Skeletal muscle cell (primary cell): Measurements from ENCODE around the gene KRT81.
"Not testable (repeated sequence)": the region's sequence is repeated elsewhere in the genome, so short reads cannot be mapped to it uniquely, and the experiment has no call there.

Experiments
- DNase-seq: peaks from one replicate; pipeline ENCODE4 v3.0.0-alpha.2; 2010; ENCODE audit warnings: low read depth
- H3K4me3 ChIP-seq: 2 replicates; pipeline ENCODE4 v1.5.1; 2011; ENCODE audit warnings: low read depth, mild to moderate bottlenecking, control low read depth, low read length, moderate library complexity

Gene KRT81

GRCh38 chr12:52246720-52247621 is 44.4 kb downstream of the KRT81 start:
- DNase-seq: no peak
- no peak overlapping the region for H3K4me3 ChIP-seq

GRCh38 chr12:52245962-52246569 is 45.3 kb downstream of the KRT81 start:
- H3K4me3 ChIP-seq: no peak overlapping the region
- no peak for DNase-seq

GRCh38 chr12:52245259-52245961 is 45.9 kb downstream of the KRT81 start:
- no peak for DNase-seq
- no peak overlapping the region for H3K4me3 ChIP-seq

GRCh38 chr12:52244615-52244994 is 46.7 kb downstream of the KRT81 start:
- H3K4me3 ChIP-seq: no peak overlapping the region
- no peak for DNase-seq

- DNase-seq: peak; percentile 62
- no peak overlapping the region for H3K4me3 ChIP-seq
Observed at GRCh38 chr12:52243856-52244614, 47.3 kb downstream of the KRT81 start.

- no peak for DNase-seq
- H3K4me3 ChIP-seq: no peak overlapping the region
Observed at GRCh38 chr12:52243259-52243855, 48.0 kb downstream of the KRT81 start.

GRCh38 chr12:52242442-52243258 is 48.7 kb downstream of the KRT81 start:
- no peak overlapping the region for H3K4me3 ChIP-seq

GRCh38 chr12:52241205-52241842 is 50.0 kb downstream of the KRT81 start:
- DNase-seq: no peak
- no peak overlapping the region for H3K4me3 ChIP-seq

More at GRCh38 chr12:52242442-52243258, 48.7 kb downstream of the KRT81 start:
- DNase-seq: no peak

GRCh38 chr12:52240247-52240646 is 51.1 kb downstream of the KRT81 start:
- not testable (repeated sequence) for H3K4me3 ChIP-seq, DNase-seq

- H3K4me3 ChIP-seq: no peak overlapping the region
- no peak for DNase-seq
Observed at GRCh38 chr12:52239767-52240166, 51.6 kb downstream of the KRT81 start.

- DNase-seq: no peak
- no peak overlapping the region for H3K4me3 ChIP-seq
Observed at GRCh38 chr12:52238916-52239646, 52.3 kb downstream of the KRT81 start.

- DNase-seq: no peak
- no peak overlapping the region for H3K4me3 ChIP-seq
Observed at GRCh38 chr12:52238207-52238840, 53.0 kb downstream of the KRT81 start.

GRCh38 chr12:52236386-52237050 is 54.8 kb downstream of the KRT81 start:
- no peak for DNase-seq
- H3K4me3 ChIP-seq: no peak overlapping the region
